Measurements from ENCODE around the gene TMCO4.

Gene TMCO4

GRCh38 chr1:19644681-19645410, 154.9 kb downstream of the TMCO4 start:
- Histone ChIP-seq H3K36me3 (no peaks in the 10 kb centered on the region), H3K4me3 (ENCODE audit: low read depth in 1 of 2, low read length in 1 of 2) (no peak overlapping the region), H3K27ac (no peak overlapping the region), H3K27me3 (peaks cover 95% of the 10 kb centered on the region), H3K9me3 (no peaks in the 10 kb centered on the region), H3K4me1 (ENCODE audit: control insufficient read depth in 1 of 2, insufficient read depth in 1 of 2, low read depth in 1 of 2, low read length in 1 of 2) (peaks cover 0 to 14% of the 10 kb centered on the region in 2 experiments)
- TF ChIP-seq CTCF (IDR thresholded peaks at IDR 0.05): no peak

- no peaks in the 10 kb centered on the region for H3K9me3 ChIP-seq
- TF ChIP-seq CTCF (IDR thresholded peaks at IDR 0.05): no peak
- no peak overlapping the region for H3K4me3 ChIP-seq (ENCODE audit: low read depth in 1 of 2, low read length in 1 of 2)
- no peak overlapping the region for H3K27ac ChIP-seq
- no peaks in the 10 kb centered on the region for H3K36me3 ChIP-seq
- H3K27me3 ChIP-seq: peaks cover 96% of the 10 kb centered on the region
- H3K4me1 ChIP-seq (ENCODE audit: control insufficient read depth in 1 of 2, insufficient read depth in 1 of 2, low read depth in 1 of 2, low read length in 1 of 2): peaks cover 0 to 14% of the 10 kb centered on the region in 2 experiments
Measured at GRCh38 chr1:19644395-19644680, 155.4 kb downstream of the TMCO4 start.

DNA sequence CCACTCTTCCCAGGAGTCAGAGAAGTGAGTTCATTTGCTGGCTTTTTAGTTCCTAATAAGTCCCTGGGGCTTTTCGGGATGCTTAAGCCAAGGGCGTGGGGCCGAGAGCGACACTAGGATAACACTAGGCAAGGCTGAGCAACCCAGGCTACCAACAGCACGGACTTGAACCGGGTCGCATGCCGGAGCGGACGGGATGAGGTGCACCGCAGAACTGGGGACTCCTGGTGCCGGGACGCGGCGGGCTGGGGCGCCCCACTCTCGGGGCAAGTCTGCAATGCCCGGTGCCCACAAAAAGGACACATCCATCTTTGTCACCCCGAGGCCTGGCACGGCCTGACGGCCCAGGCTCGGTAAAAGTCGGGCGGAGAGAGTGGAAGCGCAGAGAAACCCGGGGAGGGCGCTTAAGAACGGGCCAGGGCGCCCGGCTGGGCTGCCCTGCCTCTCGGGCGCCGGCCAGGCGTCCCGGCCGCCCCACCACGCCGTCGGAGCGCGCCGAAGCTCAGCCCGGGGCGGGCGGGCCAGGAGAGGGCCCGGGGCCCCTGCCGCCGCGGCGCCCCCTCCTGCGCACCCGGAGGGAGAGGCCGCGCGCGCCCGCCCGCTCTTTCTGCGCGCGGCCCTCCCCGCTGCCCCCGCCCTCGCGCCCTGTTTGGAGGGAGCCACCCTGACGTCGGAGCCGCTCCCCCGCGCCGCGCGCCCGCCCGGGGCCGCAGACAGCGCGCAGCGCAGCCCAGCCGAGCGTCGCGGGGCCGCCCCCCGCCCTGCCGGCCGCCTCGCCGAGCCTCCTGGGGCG, 155.9 kb downstream of the TMCO4 start, which contains the start of gene NBL1:
TSS of gene NBL1 (plus strand) at position 710 of the 793 bp plus-strand sequence. CDS start 10,720 bp downstream, outside the sequence.
- Histone ChIP-seq H3K9me3 (no peaks in the 10 kb centered on the region), H3K4me3 (ENCODE audit: low read depth in 1 of 2, low read length in 1 of 2) (no peak within 1 kb of the TSS), H3K4me1 (ENCODE audit: control insufficient read depth in 1 of 2, insufficient read depth in 1 of 2, low read depth in 1 of 2, low read length in 1 of 2) (peaks cover 0 to 14% of the 10 kb centered on the region in 2 experiments), H3K27me3 (peaks cover 97% of the 10 kb centered on the region), H3K36me3 (no peaks in the 10 kb centered on the region), H3K27ac (no peak within 1 kb of the TSS)
- no peak for TF ChIP-seq CTCF (IDR thresholded peaks at IDR 0.05)

DNA sequence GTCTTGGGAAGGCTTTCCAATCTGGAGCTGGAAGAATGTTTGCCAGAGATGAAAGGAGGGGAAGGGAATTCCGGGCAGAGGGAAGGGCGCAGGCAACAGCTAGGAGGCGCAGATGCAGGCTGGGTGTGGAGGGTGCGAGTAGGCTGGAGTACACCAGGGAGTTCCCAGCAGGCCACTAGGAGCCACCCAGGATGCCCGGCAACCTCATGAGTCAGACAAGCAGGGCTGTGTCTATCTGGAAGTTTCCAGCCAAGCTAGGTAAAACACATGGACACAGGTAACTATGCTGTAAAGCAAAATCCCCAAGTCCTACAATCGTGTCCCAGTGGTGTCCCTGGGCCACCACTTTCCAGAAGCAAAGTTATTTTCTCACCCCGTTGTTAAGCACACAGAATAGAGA, 156.6 kb downstream of the TMCO4 start:
- TF ChIP-seq CTCF (IDR thresholded peaks at IDR 0.05): no peak
- no peak overlapping the region for H3K4me3 ChIP-seq (ENCODE audit: low read depth in 1 of 2, low read length in 1 of 2)
- H3K27me3 ChIP-seq: peaks cover 97% of the 10 kb centered on the region
- peaks cover 0 to 14% of the 10 kb centered on the region in 2 experiments for H3K4me1 ChIP-seq (ENCODE audit: control insufficient read depth in 1 of 2, insufficient read depth in 1 of 2, low read depth in 1 of 2, low read length in 1 of 2)
- no peak overlapping the region for H3K27ac ChIP-seq
- H3K9me3 ChIP-seq: no peaks in the 10 kb centered on the region
- H3K36me3 ChIP-seq: no peaks in the 10 kb centered on the region

DNA sequence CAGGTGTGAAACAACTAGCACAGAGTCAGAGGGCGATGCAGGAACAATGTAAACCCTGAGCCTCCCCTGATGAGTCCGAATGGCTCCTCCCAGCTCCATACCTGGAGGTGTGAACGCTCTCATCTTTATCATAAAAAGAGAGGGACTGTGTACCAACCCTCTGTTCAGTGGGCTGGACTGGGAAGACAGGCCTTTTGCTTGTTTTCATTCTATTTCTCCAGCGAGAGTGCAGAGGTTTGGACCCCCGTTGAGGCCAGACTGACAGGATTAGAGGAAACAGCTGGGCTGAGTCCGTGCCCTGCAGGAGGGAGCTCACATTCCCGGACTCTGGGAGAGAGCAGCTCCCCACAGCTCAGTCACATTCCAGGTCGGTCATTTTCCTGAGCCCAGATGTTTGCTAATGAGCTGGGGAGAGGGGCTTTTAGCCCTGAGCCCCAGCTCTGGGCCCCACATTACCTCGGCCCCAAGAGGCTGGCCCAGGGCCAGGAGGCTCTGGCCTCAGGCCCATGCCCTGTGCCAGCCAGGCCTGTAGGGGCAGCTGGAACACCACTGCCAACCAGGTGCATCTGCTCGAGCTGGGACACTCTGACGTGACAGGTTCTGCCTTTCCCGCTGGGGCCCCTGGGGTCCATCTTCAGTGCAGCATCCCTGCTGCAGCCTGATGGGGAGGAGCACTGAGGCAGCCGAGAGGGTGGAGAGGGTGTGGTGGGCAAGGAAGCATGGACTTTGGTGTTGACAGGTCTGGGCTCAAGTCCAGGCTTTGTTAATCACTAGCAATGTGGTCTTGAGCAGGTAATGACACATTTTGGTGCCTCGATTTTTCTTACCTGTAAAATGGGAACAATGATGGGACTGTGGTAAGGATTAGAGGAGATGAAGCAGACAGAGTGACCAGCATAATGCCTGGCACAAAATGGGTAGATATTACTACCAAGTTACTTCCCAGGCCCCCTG, 159.1 kb downstream of the TMCO4 start:
- H3K27me3 ChIP-seq: peaks cover 74% of the 10 kb centered on the region
- H3K9me3 ChIP-seq: no peaks in the 10 kb centered on the region
- TF ChIP-seq CTCF (IDR thresholded peaks at IDR 0.05): no peak
- H3K27ac ChIP-seq: no peak overlapping the region
- H3K4me1 ChIP-seq (ENCODE audit: control insufficient read depth in 1 of 2, insufficient read depth in 1 of 2, low read depth in 1 of 2, low read length in 1 of 2): peaks cover 0 to 14% of the 10 kb centered on the region in 2 experiments
- H3K36me3 ChIP-seq: no peaks in the 10 kb centered on the region
- no peak overlapping the region for H3K4me3 ChIP-seq (ENCODE audit: low read depth in 1 of 2, low read length in 1 of 2)
